K562 (cell line): ENCODE results near the gene NR1D2. TPM values are rescaled to one million over a fixed set of nuclear protein-coding genes. Genes with fewer than 3 reads are reported as not detected.
A peak's percentile ranks its signal among the peaks of the same experiment; 100 is the strongest.

Experiments used
- ATF3 ChIP-seq, 2 experiments: fragments of 450-650 bp in 1 of 2; sonication (generic) in 1 of 2; formaldehyde crosslinking in 1 of 2; IDR thresholded peaks in 1 of 2; conservative IDR thresholded peaks in 1 of 2; 2 replicates each; pipeline versions ENCODE4 v1.6.1 to v1.8.1; 2016 to 2023; ENCODE audit warnings: mild to moderate bottlenecking in 2 of 2, moderate library complexity in 2 of 2, inconsistent platforms in 1 of 2, missing genetic modification reagents in 1 of 2
- ATF7 ChIP-seq: fragments of 450-650 bp; IDR thresholded peaks from 2 replicates; pipeline ENCODE4 v1.7.1; 2014; ENCODE audit warnings: mild to moderate bottlenecking, moderate library complexity
- CBX5 ChIP-seq: IDR thresholded peaks from 2 replicates; pipeline ENCODE4 v1.6.1; 2014; ENCODE audit warnings: low read depth, borderline replicate concordance
- CC2D1A ChIP-seq: fragments of 450-650 bp; IDR thresholded peaks from 2 replicates; pipeline ENCODE4 v1.6.1; 2017; ENCODE audit warnings: mild to moderate bottlenecking
- CCNT2 ChIP-seq: IDR thresholded peaks from 2 replicates; pipeline ENCODE4 v1.6.1; 2011; ENCODE audit warnings: borderline replicate concordance, low read depth, mild to moderate bottlenecking, moderate library complexity, mixed read lengths, low read length; ENCODE audit not compliant: insufficient read length; ENCODE audit errors: extremely low read depth
- CREM ChIP-seq: IDR thresholded peaks from 2 replicates; pipeline ENCODE4 v1.6.1; 2014; ENCODE audit warnings: antibody characterized with exemption, low read depth
- DDX20 ChIP-seq: fragments of 450-650 bp; IDR thresholded peaks from 2 replicates; pipeline ENCODE4 v1.6.1; 2016; ENCODE audit warnings: missing genetic modification characterization, low read depth, mild to moderate bottlenecking, missing compliant biosample characterization, moderate library complexity
- KDM1A ChIP-seq, 2 experiments: fragments of 450-650 bp; IDR thresholded peaks; 2 replicates each; pipeline ENCODE4 v1.6.1; 2016; ENCODE audit warnings: mild to moderate bottlenecking in 2 of 2
- NCOA4 ChIP-seq: fragments of 450-650 bp; IDR thresholded peaks from 2 replicates; pipeline ENCODE4 v1.6.1; 2018; ENCODE audit warnings: mild to moderate bottlenecking; ENCODE audit not compliant: partially characterized antibody
- NEUROD1 ChIP-seq: fragments of 150-350 bp; IDR thresholded peaks from 2 replicates; pipeline ENCODE4 v1.6.1; 2014; ENCODE audit warnings: borderline replicate concordance, low read length, low read depth; ENCODE audit not compliant: partially characterized antibody
- NFE2 ChIP-seq: IDR thresholded peaks from 2 replicates; pipeline ENCODE4 v1.6.1; 2014; ENCODE audit warnings: antibody characterized with exemption, low read depth
- NR2F6 ChIP-seq: fragments of 450-650 bp; formaldehyde crosslinking; IDR thresholded peaks from 2 replicates; pipeline ENCODE4 v1.4.0; 2020; ENCODE audit warnings: mild to moderate bottlenecking
- NR4A1 ChIP-seq, 2 experiments: fragments of 250-450 bp in 1 of 2; fragments of 450-650 bp in 1 of 2; sonication (Bioruptor Pico) in 1 of 2; IDR thresholded peaks; 2 replicates each; pipeline versions ENCODE4 v1.4.0 to v1.6.1; 2016 to 2020; ENCODE audit warnings: mild to moderate bottlenecking in 2 of 2, missing compliant biosample characterization in 1 of 2, missing genetic modification characterization in 1 of 2, moderate library complexity in 1 of 2
- PHB2 ChIP-seq: fragments of 450-650 bp; IDR thresholded peaks from 2 replicates; pipeline ENCODE4 v1.6.1; 2017; ENCODE audit warnings: low read depth
- POLR3G ChIP-seq: IDR thresholded peaks from 2 replicates; pipeline ENCODE4 v1.6.1; 2011; ENCODE audit not compliant: insufficient read length, insufficient replicate concordance; ENCODE audit errors: extremely low read depth
- RNF2 ChIP-seq: sonication (generic); IDR thresholded peaks from 2 replicates; pipeline ENCODE4 v1.6.1; 2016
- SP2 ChIP-seq: IDR thresholded peaks from 2 replicates; pipeline ENCODE4 v1.6.1; 2011; ENCODE audit warnings: mild to moderate bottlenecking, low read depth, low read length, moderate library complexity; ENCODE audit not compliant: poor library complexity, severe bottlenecking; ENCODE audit errors: extremely low read depth
- TCFL5 ChIP-seq: fragments of 250-450 bp; sonication (Bioruptor Pico); conservative IDR thresholded peaks from 2 replicates; pipeline ENCODE4 v1.6.1; 2021; ENCODE audit warnings: mild to moderate bottlenecking, moderate library complexity, matching md5 sums
- TRIM28 ChIP-seq: fragments of 450-650 bp; IDR thresholded peaks from 2 replicates; pipeline ENCODE4 v1.6.1; 2017
- ZBED1 ChIP-seq: IDR thresholded peaks from 2 replicates; pipeline ENCODE4 v1.6.1; 2014
- ZFP91 ChIP-seq: sonication (generic); formaldehyde crosslinking; IDR thresholded peaks from 2 replicates; pipeline ENCODE4 v1.8.0; 2022; ENCODE audit warnings: mild to moderate bottlenecking, missing genetic modification reagents
- ZNF79 ChIP-seq: fragments of 250-450 bp; sonication (Bioruptor Pico); IDR thresholded peaks from 2 replicates; pipeline ENCODE4 v1.4.0; 2020; ENCODE audit warnings: low read depth, mild to moderate bottlenecking, moderate library complexity
- polyA plus RNA-seq, 8 experiments: library from polyadenylated mRNA; depleted of rRNA in 4 of 8; stranded (reverse) in 5 of 8; unstranded in 3 of 8; fragments of >200 nt; fragmentation: Nextera tagmentation in 2 of 8; fragmentation: Illumina TruSeq in 1 of 8; extraction: Ambion mirVana in 2 of 8; extraction: Trizol in 1 of 8; gene quantifications; 2 replicates each; pipeline versions ENCODE4 v1.2.1 to v1.2.3, GENCODE V29; 2011 to 2014; ENCODE audit warnings: inconsistent platforms in 1 of 8, missing spikeins in 1 of 8
- total RNA-seq, 7 experiments: library from RNA; depleted of rRNA in 6 of 7; stranded (reverse); fragments of >200 nt in 6 of 7; fragmentation: Illumina TruSeq in 2 of 7; extraction: Trizol in 2 of 7; gene quantifications; 2 replicates each; pipeline versions ENCODE4 v1.2.1 to v1.2.3, GENCODE V29; 2011 to 2021; ENCODE audit warnings: low replicate concordance in 1 of 7
- TF ChIP-seq, protein P1 (sequence below): fragments of 450-650 bp; formaldehyde crosslinking; IDR thresholded peaks from 2 replicates; pipeline ENCODE4 v1.4.0; 2020; ENCODE audit warnings: mild to moderate bottlenecking, moderate library complexity

Gene NR1D2
- total and polyA plus RNA-seq, 9 of the 15 experiments (the other 6 are each of a cell fraction or from before 2014, with no cell fraction given), result 1.2 to 5.5 (median 2.9) TPM

- TF ChIP-seq TCFL5 (CRISPR knock-in tag) (no peak), CC2D1A (peak; percentile 68), RNF2 (no peak), TRIM28 (no peak), ZNF79 (CRISPR knock-in tag) (no peak), NCOA4 (no peak), ZBED1 (no peak), NEUROD1 (no peak), PHB2 (no peak), DDX20 (tag) (no peak), ATF3 (IDR thresholded peaks at IDR 0.05) (no peak), ATF3 (CRISPR knock-in tag; conservative IDR thresholded peaks at IDR 0.05) (no peak), CREM (0 out of 2 replicates have a peak, but pooled peaks have one; percentile 29), ZFP91 (CRISPR knock-in tag) (no peak), ATF7 (peak; percentile 16; the same call in 1 of the 2 replicates), KDM1A (IDR thresholded peaks at IDR 0.05) (no peak), SP2 (no peak), POLR3G (no peak), NR4A1 (CRISPR knock-in tag; IDR thresholded peaks at IDR 0.05) (no peak), NR4A1 (tag; IDR thresholded peaks at IDR 0.05) (no peak), NR2F6 (no peak), CCNT2 (no peak), CBX5 (no peak), NFE2 (0 out of 2 replicates have a peak, but pooled peaks have one; percentile 2)
- TF ChIP-seq, protein P1, sequence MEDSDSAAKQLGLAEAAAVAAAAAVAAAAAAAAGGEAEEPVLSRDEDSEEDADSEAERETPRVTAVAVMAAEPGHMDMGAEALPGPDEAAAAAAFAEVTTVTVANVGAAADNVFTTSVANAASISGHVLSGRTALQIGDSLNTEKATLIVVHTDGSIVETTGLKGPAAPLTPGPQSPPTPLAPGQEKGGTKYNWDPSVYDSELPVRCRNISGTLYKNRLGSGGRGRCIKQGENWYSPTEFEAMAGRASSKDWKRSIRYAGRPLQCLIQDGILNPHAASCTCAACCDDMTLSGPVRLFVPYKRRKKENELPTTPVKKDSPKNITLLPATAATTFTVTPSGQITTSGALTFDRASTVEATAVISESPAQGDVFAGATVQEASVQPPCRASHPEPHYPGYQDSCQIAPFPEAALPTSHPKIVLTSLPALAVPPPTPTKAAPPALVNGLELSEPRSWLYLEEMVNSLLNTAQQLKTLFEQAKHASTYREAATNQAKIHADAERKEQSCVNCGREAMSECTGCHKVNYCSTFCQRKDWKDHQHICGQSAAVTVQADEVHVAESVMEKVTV (CRISPR knock-in tag), result peak; percentile 99
Observed at GRCh38 chr3:23999012-23999641, 54.0 kb downstream of the NR1D2 start (continued).
